ENCODE measurements around the gene EBLN1. TPM values are rescaled to one million over a fixed set of nuclear protein-coding genes. Genes with fewer than 3 reads are reported as not detected.
A peak's percentile ranks its signal among the peaks of the same experiment; 100 is the strongest.

EBLN1 gene
- total and polyA plus RNA-seq, 2 of the 13 experiments (the other 11 are each of a cell fraction or from before 2014, with no cell fraction given) = not detected

- Histone ChIP-seq H3K4me2 (ENCODE audit: low read depth, low read length) (no peak overlapping the region), H3K27me3 (ENCODE audit: control insufficient read depth in 1 of 2, insufficient read depth in 2 of 2, low read length in 2 of 2) (peaks cover 4 to 38% of the 10 kb centered on the region in 2 experiments), H2AFZ (ENCODE audit: low read length) (no peak overlapping the region), H3K4me1 (ENCODE audit: insufficient read depth, low read length) (peaks cover 9% of the 10 kb centered on the region), H3K9ac (ENCODE audit: insufficient read depth, low read depth, low read length) (no peak overlapping the region), H3K27ac (ENCODE audit: extremely low read length, insufficient read depth, low read length) (no peak overlapping the region), H3K36me3 (replicated peaks in 1 of 2; ENCODE audit: control insufficient read depth in 1 of 2, insufficient read depth in 2 of 2, low read length in 2 of 2) (no peaks in the 10 kb centered on the region), H3K9me3 (ENCODE audit: low read length) (no peaks in the 10 kb centered on the region), H3K79me2 (ENCODE audit: insufficient read depth, low read length) (no peaks in the 10 kb centered on the region), H4K20me1 (ENCODE audit: insufficient read depth, low read length) (no peaks in the 10 kb centered on the region), H3K4me3 (replicated peaks in 1 of 3; ENCODE audit: insufficient read depth in 1 of 3, low read depth in 2 of 3, low read length in 3 of 3) (no peak overlapping the region)
- WGBS (ENCODE audit: low lambda C conversion rate) = 95% methylated on average over 13 of the region's 24 CpGs
- DNase-seq (ENCODE audit: low spot score) (no peak), FAIRE-seq (no peak), ATAC-seq (no peak)
- ChIA-PET CTCF (ENCODE audit: low intra/inter-chr PET ratio, low total read pairs) (no interaction called here), POLR2A (no interaction called here)
- in situ Hi-C loops (cut with HindIII; ENCODE audit: extremely low pct_ligation_motif_present, low pct_unique_long_range_greater_than_20kb) = no loop called here
- intact Hi-C loops (cut with micrococcal nuclease; ENCODE audit: unreplicated experiment) = no loop called here
- TF ChIP-seq ZNF883 (CRISPR knock-in tag; IDR thresholded peaks at IDR 0.05; ENCODE audit: not compliant biosample characterization) (no peak), HNRNPLL (IDR thresholded peaks at IDR 0.05; ENCODE audit: low read depth, low read length, poor library complexity, severe bottlenecking) (peak; percentile 15), ZNF891 (CRISPR knock-in tag; IDR thresholded peaks at IDR 0.05) (no peak), ZSCAN25 (CRISPR knock-in tag; IDR thresholded peaks at IDR 0.05) (no peak), ZSCAN29 (CRISPR knock-in tag; conservative IDR thresholded peaks at IDR 0.05) (no peak), ONECUT2 (CRISPR knock-in tag; IDR thresholded peaks at IDR 0.05) (no peak), CENPX (CRISPR knock-in tag; IDR thresholded peaks at IDR 0.05) (no peak), RFXAP (CRISPR knock-in tag; IDR thresholded peaks at IDR 0.05; ENCODE audit: borderline replicate concordance) (no peak)
- BruUV-seq (replicated peaks) = no TSS peak
These were observed 35.7 kb upstream of the EBLN1 start for GRCh38 chr10:22253580-22253882.

GRCh38 chr10:22252801-22253579 lies 35.2 kb upstream of the EBLN1 start:
- Histone ChIP-seq H2AFZ (ENCODE audit: low read length) (no peak overlapping the region), H3K79me2 (ENCODE audit: insufficient read depth, low read length) (no peaks in the 10 kb centered on the region), H3K9me3 (ENCODE audit: low read length) (no peaks in the 10 kb centered on the region), H3K9ac (ENCODE audit: insufficient read depth, low read depth, low read length) (no peak overlapping the region), H3K4me3 (replicated peaks in 1 of 3; ENCODE audit: insufficient read depth in 1 of 3, low read depth in 2 of 3, low read length in 3 of 3) (peak overlapping the region; percentile 47 to 67 (median 56); a peak in 3 of 6 replicates), H3K4me1 (ENCODE audit: insufficient read depth, low read length) (peaks cover 9% of the 10 kb centered on the region), H3K27ac (ENCODE audit: extremely low read length, insufficient read depth, low read length) (no peak overlapping the region), H3K36me3 (replicated peaks in 1 of 2; ENCODE audit: control insufficient read depth in 1 of 2, insufficient read depth in 2 of 2, low read length in 2 of 2) (no peaks in the 10 kb centered on the region), H3K4me2 (ENCODE audit: low read depth, low read length) (peak overlapping the region; percentile 89), H3K27me3 (ENCODE audit: control insufficient read depth in 1 of 2, insufficient read depth in 2 of 2, low read length in 2 of 2) (peaks cover 4 to 34% of the 10 kb centered on the region in 2 experiments), H4K20me1 (ENCODE audit: insufficient read depth, low read length) (no peaks in the 10 kb centered on the region)
- POLR2A ChIA-PET = no interaction called here
- ATAC-seq (peak; percentile 54), FAIRE-seq (no peak), DNase-seq (ENCODE audit: low spot score) (no peak)
- 65% methylated on average over 29 of the region's 80 CpGs for WGBS (ENCODE audit: low lambda C conversion rate)
- intact Hi-C loops (cut with micrococcal nuclease; ENCODE audit: unreplicated experiment) (no loop called here), in situ Hi-C loops (cut with HindIII; ENCODE audit: extremely low pct_ligation_motif_present, low pct_unique_long_range_greater_than_20kb) (no loop called here)
- CTCF ChIA-PET (ENCODE audit: low intra/inter-chr PET ratio, low total read pairs) = no interaction called here
- BruUV-seq (replicated peaks) = no TSS peak
- TF ChIP-seq SP2 (CRISPR knock-in tag; IDR thresholded peaks at IDR 0.05) (no peak), ZMYM2 (CRISPR knock-in tag; IDR thresholded peaks at IDR 0.05) (no peak), DMAP1 (CRISPR knock-in tag; IDR thresholded peaks at IDR 0.05) (no peak), HDAC2 (CRISPR knock-in tag; IDR thresholded peaks at IDR 0.05) (no peak), MED13 (CRISPR knock-in tag; IDR thresholded peaks at IDR 0.05) (no peak), TP53 (CRISPR knock-in tag; conservative IDR thresholded peaks at IDR 0.05) (no peak), ARID5B (CRISPR knock-in tag; IDR thresholded peaks at IDR 0.05) (no peak), POGZ (CRISPR knock-in tag; IDR thresholded peaks at IDR 0.05) (no peak), NONO (IDR thresholded peaks at IDR 0.05) (no peak), NONO (CRISPR knock-in tag; conservative IDR thresholded peaks at IDR 0.05) (no peak)
